CD4-positive, alpha-beta T cell treated with Interleukin-4 for 1 hour (primary cell): Measurements from ENCODE around the gene ASPG.

Source experiments
- DNase-seq, 2 donors: peaks; one replicate each; pipeline ENCODE4 v3.0.0-alpha.2; 2020 to 2022

Gene ASPG

DNA sequence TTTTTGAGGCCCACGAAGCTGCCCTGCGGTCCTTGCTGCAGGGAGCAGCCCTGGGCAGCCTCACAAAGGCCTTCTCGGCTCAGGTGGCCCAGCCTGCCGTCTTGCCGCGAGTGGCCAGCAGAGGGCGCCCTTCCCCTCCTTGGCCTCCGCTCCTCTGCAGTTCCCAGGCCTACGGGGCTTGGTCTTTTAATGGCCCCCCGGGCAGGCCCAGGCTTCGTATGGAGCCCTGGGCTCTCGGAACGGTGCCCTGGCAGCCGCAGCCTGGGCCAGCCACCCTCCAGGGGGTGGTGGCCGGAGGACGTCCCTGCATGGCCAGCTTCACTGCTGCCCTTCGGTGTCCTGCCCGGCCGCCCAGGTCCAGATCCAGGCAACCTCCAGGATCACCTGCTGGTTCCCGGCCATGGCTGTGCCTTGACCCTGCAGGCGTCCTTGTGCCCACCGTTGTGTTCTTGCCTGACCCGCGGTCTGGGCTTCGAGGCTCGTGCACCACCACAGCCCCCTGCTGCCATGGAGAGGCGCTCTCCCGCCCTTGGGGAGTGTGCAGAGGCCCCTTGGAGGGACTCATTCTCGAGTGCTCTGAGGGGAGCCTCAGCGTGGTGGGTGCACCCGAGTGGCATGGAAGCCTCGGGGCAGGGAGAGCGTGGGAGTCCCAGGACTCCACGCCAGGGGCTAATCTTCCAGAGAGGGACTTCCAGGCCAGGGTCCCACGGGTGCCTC, 9.4 kb downstream of the ASPG start:
- peak; percentile 54 to 61 for DNase-seq

DNA sequence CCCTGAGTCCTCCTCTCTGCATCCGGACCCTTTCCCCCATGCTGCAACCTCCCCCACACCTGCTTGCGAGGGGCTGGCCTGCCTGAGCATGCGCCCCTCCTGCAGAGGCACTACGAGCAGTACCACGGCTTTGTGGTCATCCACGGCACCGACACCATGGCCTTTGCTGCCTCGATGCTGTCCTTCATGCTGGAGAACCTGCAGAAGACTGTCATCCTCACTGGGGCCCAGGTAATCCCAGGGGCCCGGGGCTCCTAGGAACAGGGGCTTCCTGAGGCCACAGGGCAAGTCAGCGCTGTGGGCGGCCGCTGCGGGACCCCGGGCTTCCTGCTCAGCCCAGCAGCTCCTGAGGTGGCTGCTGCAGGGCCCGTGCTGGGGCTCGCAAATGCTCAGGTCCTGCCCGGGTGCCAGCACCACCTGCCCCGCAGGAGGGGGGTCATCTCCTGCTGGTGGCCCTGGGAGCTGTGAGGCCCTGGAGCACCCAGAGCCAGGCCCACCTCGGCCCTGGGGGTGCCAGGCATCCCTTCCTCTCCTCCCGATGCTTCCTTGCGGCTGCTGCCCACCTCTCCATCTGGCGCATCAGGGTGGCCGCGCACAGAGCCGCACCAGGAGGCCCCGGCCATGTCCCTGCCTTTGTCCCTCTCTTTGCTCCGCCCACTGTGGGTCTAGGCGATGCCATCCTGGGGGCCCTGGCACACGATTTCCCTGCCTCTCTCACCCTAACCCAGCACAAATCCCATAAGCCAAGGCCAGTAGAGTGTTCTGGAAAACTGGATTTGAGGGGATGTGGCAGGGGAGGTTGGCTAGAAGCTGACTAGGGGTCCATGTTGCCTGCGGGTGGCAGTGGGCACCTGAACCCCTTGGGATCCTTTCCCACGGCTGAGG, 10.2 kb downstream of the ASPG start:
- no peak for DNase-seq

GRCh38 chr14:104096318-104096717, 10.8 kb downstream of the ASPG start:
- no peak for DNase-seq

DNA sequence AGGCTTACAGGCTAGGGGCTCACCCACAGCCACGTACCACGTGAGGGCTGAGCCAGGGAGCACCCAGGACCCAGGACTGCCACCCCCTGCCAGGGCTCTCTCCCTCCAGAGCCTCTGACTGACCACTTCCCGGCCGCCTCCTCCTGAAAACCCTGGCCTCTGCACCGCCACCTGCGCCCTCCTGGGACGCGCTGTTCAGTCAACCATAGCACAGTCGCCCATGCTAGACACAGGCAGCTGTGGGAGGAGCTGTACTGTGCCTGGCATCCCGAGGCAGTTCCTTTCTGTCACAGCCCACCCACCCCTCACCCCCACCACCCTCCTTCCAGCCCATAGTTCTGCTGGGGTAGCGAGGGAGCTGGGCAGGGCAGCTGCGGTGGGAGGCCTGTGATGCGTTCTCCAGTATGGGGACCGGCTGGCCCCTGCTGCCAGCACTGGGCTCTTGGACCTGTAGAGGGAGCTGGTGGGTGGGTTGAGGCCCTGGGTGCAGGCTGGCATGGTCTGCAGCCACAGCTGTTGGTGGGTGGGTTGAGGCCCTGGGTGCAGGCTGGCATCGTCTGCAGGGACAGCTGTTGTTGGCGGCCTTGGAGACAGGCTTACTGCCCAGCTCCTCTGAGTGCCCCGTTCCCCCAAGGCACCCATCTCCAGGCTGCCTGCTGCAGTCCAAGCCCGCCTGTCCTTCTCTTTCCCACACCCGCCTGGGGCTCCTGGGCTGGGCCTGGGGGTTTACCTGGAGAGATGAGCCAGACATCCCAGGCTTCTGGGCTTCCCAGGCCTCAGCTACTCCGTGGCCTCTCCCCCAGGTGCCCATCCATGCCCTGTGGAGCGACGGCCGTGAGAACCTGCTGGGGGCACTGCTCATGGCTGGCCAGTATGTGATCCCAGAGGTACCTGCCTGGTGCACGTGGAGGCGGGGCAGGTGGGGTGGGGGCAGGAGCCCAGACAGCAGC, 11.5 kb downstream of the ASPG start:
- no peak for DNase-seq

DNA sequence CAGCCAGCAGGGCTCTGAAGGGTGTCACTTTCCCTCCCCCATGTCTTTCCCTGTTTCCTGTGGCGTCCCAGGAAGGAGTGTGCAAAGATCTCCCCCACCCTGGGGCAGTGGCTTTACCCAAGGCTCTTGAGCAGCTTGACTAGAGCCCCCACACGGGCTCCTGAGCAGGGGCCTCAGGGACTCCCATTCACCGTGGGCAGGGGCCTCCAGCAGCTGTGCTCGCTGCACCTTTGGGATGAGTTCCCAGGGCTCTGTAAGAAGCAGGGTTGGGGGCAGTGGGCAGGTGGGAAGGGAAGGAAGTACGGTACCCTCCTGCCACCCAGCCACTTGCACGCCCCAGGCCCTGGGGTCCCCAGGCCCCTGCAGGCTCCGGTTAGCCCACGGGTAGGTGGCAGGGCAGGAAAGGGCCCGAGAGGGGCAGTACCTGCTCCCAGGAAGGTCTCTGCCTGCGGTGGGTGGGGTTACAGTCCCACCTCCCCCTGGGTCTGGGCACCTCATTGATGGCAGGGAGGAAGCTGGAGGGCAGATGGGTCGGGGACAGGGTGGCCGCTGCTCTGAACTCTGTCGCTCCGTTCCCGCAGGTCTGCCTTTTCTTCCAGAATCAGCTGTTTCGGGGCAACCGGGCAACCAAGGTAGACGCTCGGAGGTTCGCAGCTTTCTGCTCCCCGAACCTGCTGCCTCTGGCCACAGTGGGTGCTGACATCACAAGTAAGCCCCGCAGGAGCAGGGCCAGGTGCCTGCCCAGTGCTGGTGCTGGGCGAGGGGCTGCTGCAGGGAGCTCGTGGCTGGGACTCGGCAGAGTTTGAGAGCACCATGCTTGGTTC, 13.0 kb downstream of the ASPG start:
- no peak for DNase-seq

DNA sequence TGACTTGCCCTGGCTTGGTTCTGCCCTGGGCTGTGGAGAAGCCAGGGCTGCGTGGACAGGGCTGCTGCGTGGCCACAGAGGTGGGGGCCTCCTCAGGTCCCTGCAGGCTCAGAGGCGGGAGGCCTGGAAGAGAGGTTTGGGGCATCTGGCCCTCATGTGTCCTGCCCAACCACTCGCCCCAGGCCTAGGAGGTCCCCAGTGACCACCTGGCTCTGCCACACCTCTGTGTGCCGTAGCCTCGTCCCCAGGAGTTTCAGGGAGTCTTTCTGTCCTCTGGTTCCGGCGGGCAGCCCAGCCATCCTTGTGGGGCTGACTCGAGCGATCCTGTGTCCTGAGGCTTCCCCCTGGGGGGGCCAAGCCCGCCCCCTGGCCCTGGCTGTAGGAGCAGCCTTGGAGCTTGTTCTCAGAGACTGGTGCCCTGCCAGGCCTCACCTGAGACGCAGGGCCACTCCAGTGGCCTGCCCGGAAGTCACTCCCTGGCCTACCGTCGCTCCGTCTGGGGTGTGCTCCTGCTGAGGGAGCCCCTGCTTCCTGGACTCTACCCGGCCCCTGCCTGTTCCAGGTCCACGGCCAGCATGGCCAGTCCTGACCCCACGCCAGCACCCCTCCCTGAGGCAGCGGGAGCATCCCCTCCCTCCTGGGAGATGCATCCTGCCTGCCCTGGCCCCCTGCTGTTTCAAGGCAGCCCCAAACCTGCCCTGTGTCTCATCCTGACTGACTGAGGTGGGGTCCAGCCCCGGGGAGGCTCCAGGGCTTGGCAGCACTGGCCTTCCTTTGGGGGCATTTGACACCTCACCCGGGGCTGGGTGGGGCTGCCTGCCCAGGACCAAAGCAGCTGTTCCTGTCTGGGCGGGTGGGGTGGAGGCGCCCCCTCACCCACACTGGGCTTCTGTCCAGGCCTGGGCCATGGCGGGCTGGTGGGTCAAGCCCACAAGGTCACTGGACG, 13.9 kb downstream of the ASPG start:
- DNase-seq = no peak

- DNase-seq = no peak
These were observed 14.9 kb downstream of the ASPG start for GRCh38 chr14:104100171-104101085.

GRCh38 chr14:104101086-104101621, 15.7 kb downstream of the ASPG start:
- DNase-seq = no peak

DNA sequence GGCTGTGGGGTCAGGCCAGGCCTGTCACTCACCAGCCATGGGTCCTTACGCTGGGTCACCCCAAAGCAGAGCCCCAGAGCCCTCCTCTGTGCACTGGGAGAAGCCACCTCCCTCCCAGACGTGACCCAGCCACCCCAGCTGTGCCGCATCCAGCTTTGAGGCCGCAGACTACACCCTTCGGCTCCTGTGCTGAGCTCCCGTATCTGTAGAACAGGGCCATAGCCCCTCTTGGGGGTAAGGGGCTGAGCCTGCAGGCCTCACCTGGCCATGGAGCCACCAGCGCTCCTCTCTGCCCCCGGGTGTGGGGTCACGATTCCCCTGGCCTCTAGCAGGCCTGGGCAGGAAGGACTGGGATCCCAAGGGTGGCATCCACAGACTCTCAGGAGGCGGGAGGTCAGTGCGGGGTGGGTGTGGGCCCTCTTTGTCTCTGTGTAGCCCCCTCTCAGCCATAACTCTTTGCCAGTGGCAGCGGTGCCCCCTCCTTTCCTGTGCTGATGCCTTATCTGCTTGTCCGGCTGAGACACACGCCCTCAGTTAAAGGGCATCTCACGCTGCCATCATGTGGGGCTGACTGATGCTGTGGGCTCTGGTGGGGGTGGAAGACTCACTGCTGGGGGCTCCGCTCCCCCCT, 16.3 kb downstream of the ASPG start:
- DNase-seq = no peak

- DNase-seq = no peak
These were observed 16.9 kb downstream of the ASPG start for GRCh38 chr14:104102282-104102914.

GRCh38 chr14:104103061-104103445, 17.6 kb downstream of the ASPG start:
- no peak for DNase-seq

- DNase-seq = no peak
These were observed 18.1 kb downstream of the ASPG start for GRCh38 chr14:104103446-104104075.

- no peak for DNase-seq
These were observed 18.8 kb downstream of the ASPG start for GRCh38 chr14:104104076-104104901.

GRCh38 chr14:104105071-104105821, 19.7 kb downstream of the ASPG start:
- DNase-seq = no peak

GRCh38 chr14:104105822-104106470, 20.4 kb downstream of the ASPG start:
- no peak for DNase-seq
